Astrocyte of the spinal cord (primary cell): ENCODE results near the gene MORN3.

Experiments
- DNase-seq: peaks from one replicate; pipeline ENCODE4 v3.0.0; 2011; ENCODE audit warnings: low read depth, low spot score
- H3K4me3 ChIP-seq: 2 replicates; pipeline ENCODE4 v1.5.1; 2011; ENCODE audit warnings: low read depth, mild to moderate bottlenecking, low read length, moderate library complexity
- in situ Hi-C: cut with HindIII; loops from 2 replicates; pipeline ENCODE4 v1.10.0; 2017; ENCODE audit warnings: low sequenced_read_pairs
- TF ChIP-seq, protein P1 (sequence below): IDR thresholded peaks from 2 replicates; pipeline ENCODE4 v1.5.1; 2012; ENCODE audit warnings: low read depth, mild to moderate bottlenecking, low read length, inconsistent platforms

MORN3 gene

DNA sequence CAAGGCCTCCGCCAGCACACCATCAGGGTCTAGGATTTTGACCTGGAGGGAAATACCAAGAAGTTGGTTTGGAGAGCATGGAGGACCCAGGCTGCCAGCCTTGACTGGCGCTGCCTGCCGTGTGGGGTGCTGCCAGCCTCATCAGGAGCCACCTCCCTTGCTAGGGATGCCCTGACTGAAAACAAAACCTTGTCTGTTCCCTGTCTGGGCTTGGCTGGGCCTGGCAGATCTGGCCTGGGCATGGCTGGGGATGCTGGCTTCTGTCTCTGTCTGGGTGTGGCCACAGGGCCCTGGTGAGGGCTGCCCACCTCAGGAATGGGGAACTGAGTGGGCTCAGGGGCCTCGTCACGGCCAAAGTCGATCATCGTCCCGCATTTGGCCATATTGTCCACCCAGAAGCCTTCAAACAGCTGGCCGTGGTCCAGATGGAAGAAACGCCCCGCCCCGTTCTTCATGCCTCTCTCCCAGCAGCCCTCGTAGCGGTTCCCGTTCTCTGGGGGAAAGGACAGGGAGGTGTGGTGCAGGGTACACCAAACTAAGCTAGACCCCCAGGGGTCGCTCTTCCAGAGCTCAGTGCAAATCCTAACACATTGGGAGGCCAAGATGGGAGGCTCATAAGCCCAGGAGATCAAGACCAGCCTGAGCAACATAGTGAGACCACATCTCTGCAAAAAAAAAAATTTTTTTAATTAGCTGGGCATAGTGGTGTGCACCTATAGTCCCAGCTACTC is 16.5 kb downstream of the MORN3 start:
- TF ChIP-seq, protein P1, sequence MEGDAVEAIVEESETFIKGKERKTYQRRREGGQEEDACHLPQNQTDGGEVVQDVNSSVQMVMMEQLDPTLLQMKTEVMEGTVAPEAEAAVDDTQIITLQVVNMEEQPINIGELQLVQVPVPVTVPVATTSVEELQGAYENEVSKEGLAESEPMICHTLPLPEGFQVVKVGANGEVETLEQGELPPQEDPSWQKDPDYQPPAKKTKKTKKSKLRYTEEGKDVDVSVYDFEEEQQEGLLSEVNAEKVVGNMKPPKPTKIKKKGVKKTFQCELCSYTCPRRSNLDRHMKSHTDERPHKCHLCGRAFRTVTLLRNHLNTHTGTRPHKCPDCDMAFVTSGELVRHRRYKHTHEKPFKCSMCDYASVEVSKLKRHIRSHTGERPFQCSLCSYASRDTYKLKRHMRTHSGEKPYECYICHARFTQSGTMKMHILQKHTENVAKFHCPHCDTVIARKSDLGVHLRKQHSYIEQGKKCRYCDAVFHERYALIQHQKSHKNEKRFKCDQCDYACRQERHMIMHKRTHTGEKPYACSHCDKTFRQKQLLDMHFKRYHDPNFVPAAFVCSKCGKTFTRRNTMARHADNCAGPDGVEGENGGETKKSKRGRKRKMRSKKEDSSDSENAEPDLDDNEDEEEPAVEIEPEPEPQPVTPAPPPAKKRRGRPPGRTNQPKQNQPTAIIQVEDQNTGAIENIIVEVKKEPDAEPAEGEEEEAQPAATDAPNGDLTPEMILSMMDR: no peak
- DNase-seq: no peak
- no peak overlapping the region for H3K4me3 ChIP-seq
- in situ Hi-C loops: no loop called here

DNA sequence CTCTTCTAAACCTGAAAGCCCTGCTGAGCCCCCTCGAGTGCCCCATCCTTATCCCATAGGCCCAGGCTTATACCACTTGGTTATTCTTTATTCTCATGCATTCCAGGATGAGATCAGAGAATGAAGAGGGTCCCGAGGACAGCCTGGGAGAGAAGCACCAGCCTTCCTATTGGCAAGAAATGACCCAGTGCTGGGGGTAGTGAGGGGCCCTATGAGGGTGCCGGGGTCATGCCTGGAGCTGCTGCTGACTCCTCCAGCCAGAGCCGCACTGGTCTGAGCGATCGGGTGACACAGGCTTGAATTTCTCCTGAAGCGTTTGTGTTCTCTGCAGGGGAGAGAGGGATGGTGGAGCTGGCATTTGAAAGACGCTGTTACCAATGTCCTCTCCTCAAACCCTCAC is 18.1 kb downstream of the MORN3 start:
- DNase-seq: no peak
- H3K4me3 ChIP-seq: no peak overlapping the region
- TF ChIP-seq, protein P1: no peak
- in situ Hi-C loops: no loop called here

DNA sequence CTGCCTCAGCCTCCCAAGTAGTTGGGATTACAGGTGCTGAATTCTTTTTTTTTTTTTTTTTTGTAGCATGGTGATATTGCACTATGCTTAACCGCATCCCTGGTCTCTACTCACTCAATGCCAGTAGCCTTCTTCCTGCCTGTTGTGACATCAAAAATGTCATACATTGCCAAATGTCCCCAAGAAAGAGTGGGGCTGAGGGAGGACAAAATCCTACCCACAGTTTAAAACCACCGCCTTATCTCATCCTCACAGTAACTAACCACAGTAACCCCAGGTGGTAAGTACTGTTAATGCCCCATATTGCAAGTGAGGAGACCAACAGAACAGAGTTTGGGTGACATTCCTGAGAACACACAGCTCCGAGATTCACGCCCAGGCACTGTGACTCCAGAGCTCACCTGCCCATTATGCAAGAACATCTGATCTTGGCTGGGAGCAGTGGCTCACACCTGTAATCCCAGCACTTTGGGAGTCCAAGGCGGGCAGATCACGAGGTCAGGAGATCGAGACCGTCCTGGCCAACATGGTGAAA is 19.6 kb downstream of the MORN3 start:
- no peak for DNase-seq
- no peak overlapping the region for H3K4me3 ChIP-seq
- TF ChIP-seq, protein P1: no peak
- in situ Hi-C loops: no loop called here

- TF ChIP-seq, protein P1: no peak
- H3K4me3 ChIP-seq: no peak overlapping the region
- DNase-seq: no peak
- in situ Hi-C loops: no loop called here
Measured at GRCh38 chr12:121649322-121649721, 20.1 kb downstream of the MORN3 start.

GRCh38 chr12:121648458-121649028 is 20.9 kb downstream of the MORN3 start:
- no peak overlapping the region for H3K4me3 ChIP-seq
- in situ Hi-C loops: no loop called here
- TF ChIP-seq, protein P1: no peak
- DNase-seq: no peak

GRCh38 chr12:121641343-121641630 is 28.2 kb downstream of the MORN3 start:
- TF ChIP-seq, protein P1: no peak
- H3K4me3 ChIP-seq: no peak overlapping the region
- in situ Hi-C loops: no loop called here
- no peak for DNase-seq
